GM23338 (cell line): ENCODE measurements around the gene NPPA. TPM values are rescaled to one million over a fixed set of nuclear protein-coding genes. Genes with fewer than 3 reads are reported as not detected.
"Not testable (repeated sequence)": the region's sequence is repeated elsewhere in the genome, so short reads cannot be mapped to it uniquely, and the experiment has no call there.

Experiments
- ATAC-seq: fragments of 200-7000 bp; cut with Tn5 transposase; 3 replicates; pipeline ENCODE4 v1.9.1; 2020
- DNase-seq: peaks from one replicate; pipeline ENCODE4 v3.0.0-alpha.2; 2015; ENCODE audit warnings: low spot score
- H2AFZ ChIP-seq: fragments of 200-600 bp; sonication (generic); 2 replicates; pipeline ENCODE4 v1.8.0; 2016; ENCODE audit warnings: antibody characterized with exemption, mild to moderate bottlenecking, moderate library complexity
- H3F3A ChIP-seq: fragments of 200-600 bp; sonication (generic); replicated peaks from 2 replicates; pipeline ENCODE4 v1.8.0; 2017; ENCODE audit warnings: antibody characterized with exemption, mixed run types, low read depth
- H3K27ac ChIP-seq: fragments of 200-600 bp; sonication (generic); 2 replicates; pipeline ENCODE4 v1.6.1; 2016; ENCODE audit warnings: low read depth
- H3K27me3 ChIP-seq: fragments of 200-600 bp; sonication (generic); 2 replicates; pipeline ENCODE4 v1.8.0; 2016; ENCODE audit warnings: mild to moderate bottlenecking, mixed run types, moderate library complexity; ENCODE audit not compliant: insufficient read depth
- H3K36me3 ChIP-seq: fragments of 200-600 bp; sonication (generic); 2 replicates; pipeline ENCODE4 v1.8.0; 2016; ENCODE audit warnings: mild to moderate bottlenecking; ENCODE audit not compliant: insufficient read depth
- H3K4me1 ChIP-seq: fragments of 200-600 bp; sonication (generic); 2 replicates; pipeline ENCODE4 v1.8.0; 2016; ENCODE audit warnings: mild to moderate bottlenecking, moderate library complexity; ENCODE audit not compliant: insufficient read depth
- H3K4me2 ChIP-seq: fragments of 200-600 bp; sonication (generic); 2 replicates; pipeline ENCODE4 v1.7.1; 2017; ENCODE audit warnings: mixed run types
- H3K4me3 ChIP-seq: fragments of 200-600 bp; sonication (generic); 2 replicates; pipeline ENCODE4 v1.6.1; 2016; ENCODE audit warnings: mixed run types
- H3K79me2 ChIP-seq: fragments of 200-600 bp; sonication (generic); replicated peaks from 2 replicates; pipeline ENCODE4 v1.8.0; 2017; ENCODE audit warnings: mild to moderate bottlenecking; ENCODE audit not compliant: insufficient read depth
- H3K9me2 ChIP-seq: fragments of 200-600 bp; sonication (generic); 2 replicates; pipeline ENCODE4 v1.8.0; 2017; ENCODE audit not compliant: insufficient read depth
- H4K20me1 ChIP-seq: fragments of 200-600 bp; sonication (generic); replicated peaks from 2 replicates; pipeline ENCODE4 v1.8.0; 2017; ENCODE audit warnings: mild to moderate bottlenecking; ENCODE audit not compliant: insufficient read depth
- H3K27ac Mint-ChIP-seq: 2 replicates; pipeline ENCODE4 v1.8.0; 2020; ENCODE audit warnings: inconsistent platforms, mild to moderate bottlenecking, moderate library complexity, mixed read lengths
- H3K27me3 Mint-ChIP-seq: 3 replicates; pipeline ENCODE4 v1.8.0; 2022; ENCODE audit warnings: low read depth, mild to moderate bottlenecking, moderate library complexity, mixed read lengths, inconsistent platforms; ENCODE audit not compliant: insufficient read depth, poor library complexity
- H3K36me3 Mint-ChIP-seq: 3 replicates; pipeline ENCODE4 v1.8.0; 2021; ENCODE audit warnings: low read depth, mild to moderate bottlenecking, inconsistent platforms, moderate library complexity, mixed read lengths
- H3K4me1 Mint-ChIP-seq: 3 replicates; pipeline ENCODE4 v1.8.0; 2020; ENCODE audit warnings: mild to moderate bottlenecking, inconsistent platforms, mixed read lengths
- H3K4me3 Mint-ChIP-seq: 3 replicates; pipeline ENCODE4 v1.8.0; 2021; ENCODE audit warnings: moderate library complexity, mild to moderate bottlenecking, inconsistent platforms, mixed read lengths
- H3K9me3 Mint-ChIP-seq: 3 replicates; pipeline ENCODE4 v1.8.0; 2020; ENCODE audit warnings: moderate library complexity, mild to moderate bottlenecking, inconsistent platforms, mixed read lengths
- ETS1 ChIP-seq: IDR thresholded peaks from 2 replicates; pipeline ENCODE4 v1.6.1; 2016; ENCODE audit warnings: antibody characterized with exemption
- EZH2phosphoT487 ChIP-seq: fragments of 200-600 bp; sonication (generic); IDR thresholded peaks from one replicate; pipeline ENCODE4 v1.8.1; 2018; ENCODE audit warnings: antibody characterized with exemption; ENCODE audit not compliant: unreplicated experiment
- NANOG ChIP-seq: IDR thresholded peaks from 2 replicates; pipeline ENCODE4 v1.6.1; 2016; ENCODE audit warnings: antibody characterized with exemption, borderline replicate concordance
- POLR2AphosphoS5 ChIP-seq: IDR thresholded peaks from 2 replicates; pipeline ENCODE4 v1.6.1; 2016; ENCODE audit warnings: antibody characterized with exemption, low read depth
- STAT1 ChIP-seq: IDR thresholded peaks from one replicate; pipeline ENCODE4 v1.6.1; 2016; ENCODE audit warnings: antibody characterized with exemption; ENCODE audit not compliant: unreplicated experiment
- polyA plus RNA-seq: library from polyadenylated mRNA; unstranded; fragments of >200 nt; fragmentation: Nextera tagmentation; extraction: Ambion mirVana; gene quantifications from 2 replicates; pipeline ENCODE4 v1.2.1, GENCODE V29; 2016
- total RNA-seq: library from RNA; depleted of rRNA; stranded (reverse); fragments of >200 nt; shearing (Covaris generic); gene quantifications from 2 replicates; pipeline ENCODE4 v1.2.3, GENCODE V29; 2014

NPPA gene
- total and polyA plus RNA-seq, 2 experiments from 2014 or later = 0.29 TPM; not detected in 1

DNA sequence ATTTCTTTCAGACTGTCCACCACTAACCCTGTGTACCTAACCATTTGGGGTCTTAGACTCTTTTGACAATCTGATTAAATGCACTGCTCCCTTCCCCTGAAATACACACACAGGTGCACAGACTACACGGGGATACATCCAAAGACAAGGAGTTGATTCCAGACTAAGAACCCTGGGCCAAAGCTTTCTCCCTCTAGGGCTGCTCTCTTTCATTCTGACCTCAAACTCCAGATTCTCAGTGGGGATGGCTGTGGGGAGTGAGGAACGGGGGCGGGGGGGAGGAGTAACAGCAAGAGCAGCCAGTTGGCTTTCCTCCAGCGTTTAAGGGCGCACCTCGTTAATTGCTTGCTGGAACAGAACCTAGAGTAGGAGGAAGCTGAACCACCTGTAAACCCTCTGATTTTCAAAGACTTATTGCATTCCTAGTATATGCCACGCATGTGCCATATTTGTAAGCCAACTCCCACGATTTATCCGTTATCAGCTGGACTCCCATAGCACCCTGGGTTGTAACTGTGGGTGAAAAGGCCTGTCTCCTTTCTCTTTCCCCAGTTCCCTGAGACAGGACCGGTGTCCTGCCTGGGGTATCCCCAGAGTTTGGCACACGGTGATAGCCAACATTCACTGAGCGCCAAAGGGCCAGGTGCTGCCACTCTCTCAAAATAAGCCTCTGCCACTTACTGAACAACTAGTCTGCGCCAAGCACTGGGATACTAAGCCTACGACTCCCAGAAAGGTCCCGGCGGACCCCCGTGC lies 42.7 kb downstream of the NPPA start:
- peaks cover 12% of the 10 kb centered on the region for H3K27me3 Mint-ChIP-seq
- peak overlapping the region; percentile 94 for H3K27ac ChIP-seq
- peaks cover 22% of the 10 kb centered on the region; the same call in 1 of the 2 replicates for H3F3A ChIP-seq
- no peaks in the 10 kb centered on the region for H3K27me3 ChIP-seq
- peaks cover 36% of the 10 kb centered on the region for H3K4me1 ChIP-seq
- H3K4me2 ChIP-seq = peak overlapping the region; percentile 100
- peak overlapping the region; percentile 72 for H3K27ac Mint-ChIP-seq
- H3K4me3 Mint-ChIP-seq = peak overlapping the region; percentile 92
- ATAC-seq = no peak
- peaks cover 47% of the 10 kb centered on the region for H3K79me2 ChIP-seq
- 0 out of 2 replicates have a peak, but pooled peaks cover 6% of the 10 kb centered on the region for H4K20me1 ChIP-seq
- 0 out of 2 replicates have a peak overlapping the region, but pooled peaks have one; percentile 74 for H2AFZ ChIP-seq
- peak overlapping the region; percentile 98 for H3K4me3 ChIP-seq
- H3K4me1 Mint-ChIP-seq = peaks cover 53% of the 10 kb centered on the region
- TF ChIP-seq NANOG (no peak), ETS1 (no peak), EZH2phosphoT487 (no peak), STAT1 (no peak), POLR2AphosphoS5 (no peak)
- H3K36me3 ChIP-seq = peaks cover 13% of the 10 kb centered on the region; the same call in 1 of the 2 replicates
- H3K9me3 Mint-ChIP-seq = peaks cover 2% of the 10 kb centered on the region; the same call in 1 of the 3 replicates
- H3K9me2 ChIP-seq = no peaks in the 10 kb centered on the region
- peaks cover 43% of the 10 kb centered on the region for H3K36me3 Mint-ChIP-seq
- peak; percentile 36 for DNase-seq

DNA sequence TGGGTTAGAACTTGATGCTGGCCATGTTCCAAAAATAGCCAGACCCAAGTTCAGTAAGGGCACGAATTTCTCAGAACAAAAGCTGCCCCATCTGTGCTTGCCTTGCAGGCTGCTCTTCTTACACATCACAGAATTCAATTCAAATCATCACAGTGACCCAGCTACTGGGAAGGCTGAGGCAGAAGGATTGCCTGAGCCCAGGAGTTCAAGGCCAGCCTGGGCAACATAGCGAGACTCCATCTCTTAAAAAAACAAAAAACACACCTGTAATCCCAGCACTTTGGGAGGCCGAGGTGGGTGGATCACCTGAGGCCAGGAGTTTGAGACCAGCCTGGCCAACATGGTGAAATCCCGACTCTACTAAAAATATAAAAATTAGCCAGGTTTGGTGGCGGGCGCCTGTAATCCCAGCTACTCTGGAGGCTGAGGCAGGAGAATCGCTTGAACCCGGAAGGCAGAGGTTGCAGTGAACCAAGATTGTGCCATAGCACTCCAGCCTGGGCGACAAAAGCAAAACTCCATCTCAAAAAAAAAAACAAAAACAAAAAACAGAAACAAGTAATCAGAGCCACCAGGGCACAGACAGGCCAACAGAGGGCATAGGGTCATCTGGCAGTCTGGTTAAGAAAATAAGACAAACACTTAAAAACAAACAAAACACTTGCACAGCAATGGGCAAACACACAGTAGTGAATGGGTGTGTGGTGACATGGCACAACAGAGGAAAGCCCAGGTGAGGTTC lies 43.5 kb downstream of the NPPA start:
- Mint-ChIP-seq H3K27ac (peak overlapping the region; percentile 88), H3K4me3 (peak overlapping the region; percentile 92), H3K27me3 (peaks cover 11% of the 10 kb centered on the region), H3K4me1 (peaks cover 51% of the 10 kb centered on the region), H3K36me3 (peaks cover 37% of the 10 kb centered on the region)
- peak overlapping the region; percentile 98 for H3K4me3 ChIP-seq
- H2AFZ ChIP-seq, H3K36me3 ChIP-seq, ATAC-seq, DNase-seq, H3K9me2 ChIP-seq, H4K20me1 ChIP-seq, H3K9me3 Mint-ChIP-seq, H3K27me3 ChIP-seq: not testable (repeated sequence)
- H3K4me2 ChIP-seq = peak overlapping the region; percentile 100
- H3K79me2 ChIP-seq = peaks cover 40% of the 10 kb centered on the region
- peak overlapping the region; percentile 94 for H3K27ac ChIP-seq
- H3F3A ChIP-seq = peaks cover 22% of the 10 kb centered on the region; the same call in 1 of the 2 replicates
- H3K4me1 ChIP-seq = peaks cover 36% of the 10 kb centered on the region
